ENCODE results near the gene TESK1. TPM values are rescaled to one million over a fixed set of nuclear protein-coding genes. Genes with fewer than 3 reads are reported as not detected.

TESK1 gene, protein sequence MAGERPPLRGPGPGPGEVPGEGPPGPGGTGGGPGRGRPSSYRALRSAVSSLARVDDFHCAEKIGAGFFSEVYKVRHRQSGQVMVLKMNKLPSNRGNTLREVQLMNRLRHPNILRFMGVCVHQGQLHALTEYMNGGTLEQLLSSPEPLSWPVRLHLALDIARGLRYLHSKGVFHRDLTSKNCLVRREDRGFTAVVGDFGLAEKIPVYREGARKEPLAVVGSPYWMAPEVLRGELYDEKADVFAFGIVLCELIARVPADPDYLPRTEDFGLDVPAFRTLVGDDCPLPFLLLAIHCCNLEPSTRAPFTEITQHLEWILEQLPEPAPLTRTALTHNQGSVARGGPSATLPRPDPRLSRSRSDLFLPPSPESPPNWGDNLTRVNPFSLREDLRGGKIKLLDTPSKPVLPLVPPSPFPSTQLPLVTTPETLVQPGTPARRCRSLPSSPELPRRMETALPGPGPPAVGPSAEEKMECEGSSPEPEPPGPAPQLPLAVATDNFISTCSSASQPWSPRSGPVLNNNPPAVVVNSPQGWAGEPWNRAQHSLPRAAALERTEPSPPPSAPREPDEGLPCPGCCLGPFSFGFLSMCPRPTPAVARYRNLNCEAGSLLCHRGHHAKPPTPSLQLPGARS
- 10 to 100 TPM in 1 of 2 donors, 1 to 10 TPM in 1; 9.0 to 21.8 TPM for total RNA-seq
- 10 to 100 TPM; 66.2 to 80.8 TPM for polyA plus RNA-seq (ENCODE audit: insufficient read length in 2 of 2)
- long read RNA-seq, donor 1, transcript TESK1-201 (10 exons, 2,421 nt): major isoform, 16 of 17 reads
- long read RNA-seq, donor 1, partial matches to known transcripts: 0 of 17 reads
- long read RNA-seq, donor 1, other reads (novel, unspliced or antisense): 0 of 17 reads
- long read RNA-seq, donor 2, transcript TESK1-201 (10 exons, 2,421 nt): major isoform, 8 of 9 reads
- long read RNA-seq, donor 2, partial matches to known transcripts: 0 of 9 reads
- long read RNA-seq, donor 2, other reads (novel, unspliced or antisense): 0 of 9 reads
- long read RNA-seq, donor 3, transcript TESK1-201 (10 exons, 2,421 nt): major isoform, 6 of 33 reads
- long read RNA-seq, donor 3, partial matches to known transcripts: 27 of 33 reads
- long read RNA-seq, donor 3, other reads (novel, unspliced or antisense): 0 of 33 reads
- long read RNA-seq, donor 4, transcript TESK1-201 (10 exons, 2,421 nt): major isoform, 9 of 12 reads
- long read RNA-seq, donor 4, partial matches to known transcripts: 0 of 12 reads
- long read RNA-seq, donor 4, other reads (novel, unspliced or antisense): 0 of 12 reads

GRCh38 chr9:35604578-35605350 is at the start of gene TESK1:
Gene TESK1, plus strand, starts transcription at chr9:35605262. Its CDS starts 358 bp downstream, at chr9:35605620.
- DNase-seq (ENCODE audit: low read depth in 4 of 6, low spot score in 6 of 6): peak in 5 of 6 donors; percentile 33 to 90 (median 48)
- Histone ChIP-seq H3K36me3 (ENCODE audit: control insufficient read depth, insufficient read depth, low read length) (peaks cover 31% of the 10 kb centered on the region), H3K27me3 (ENCODE audit: control insufficient read depth, insufficient read depth, low read length) (no peaks in the 10 kb centered on the region), H3K9me3 (ENCODE audit: control insufficient read depth, insufficient read depth, low read length) (no peaks in the 10 kb centered on the region), H3K4me3 (ENCODE audit: low read depth, low read length) (peak within 1 kb of the TSS; percentile 69), H3K27ac (ENCODE audit: low read depth, low read length) (peak within 1 kb of the TSS; percentile 90), H3K4me1 (ENCODE audit: control insufficient read depth, insufficient read depth, low read length) (peaks cover 27% of the 10 kb centered on the region)
- WGBS (ENCODE audit: insufficient coverage): under 1% methylated on average over 52 of the region's 55 CpGs

GRCh38 chr9:35555881-35556280 is 49.2 kb upstream of the TESK1 start:
- DNase-seq (ENCODE audit: low read depth in 4 of 6, low spot score in 6 of 6): no peak
- Histone ChIP-seq H3K36me3 (ENCODE audit: control insufficient read depth, insufficient read depth, low read length) (peaks cover 60% of the 10 kb centered on the region), H3K27ac (ENCODE audit: low read depth, low read length) (no peak overlapping the region), H3K9me3 (ENCODE audit: control insufficient read depth, insufficient read depth, low read length) (no peaks in the 10 kb centered on the region), H3K27me3 (ENCODE audit: control insufficient read depth, insufficient read depth, low read length) (no peaks in the 10 kb centered on the region), H3K4me3 (ENCODE audit: low read depth, low read length) (no peak overlapping the region), H3K4me1 (ENCODE audit: control insufficient read depth, insufficient read depth, low read length) (peaks cover 3% of the 10 kb centered on the region)
- 97% methylated on average over 8 of the region's 10 CpGs for WGBS (ENCODE audit: insufficient coverage)

- Histone ChIP-seq H3K4me3 (ENCODE audit: low read depth, low read length) (no peak overlapping the region), H3K9me3 (ENCODE audit: control insufficient read depth, insufficient read depth, low read length) (no peaks in the 10 kb centered on the region), H3K4me1 (ENCODE audit: control insufficient read depth, insufficient read depth, low read length) (peaks cover 11% of the 10 kb centered on the region), H3K36me3 (ENCODE audit: control insufficient read depth, insufficient read depth, low read length) (peaks cover 68% of the 10 kb centered on the region), H3K27me3 (ENCODE audit: control insufficient read depth, insufficient read depth, low read length) (no peaks in the 10 kb centered on the region), H3K27ac (ENCODE audit: low read depth, low read length) (no peak overlapping the region)
- WGBS (ENCODE audit: insufficient coverage): no CpG with 5 or more reads among the region's 3 CpGs
- DNase-seq (ENCODE audit: low read depth in 4 of 6, low spot score in 6 of 6): no peak
Measured at GRCh38 chr9:35556776-35557175, 48.3 kb upstream of the TESK1 start.

DNA sequence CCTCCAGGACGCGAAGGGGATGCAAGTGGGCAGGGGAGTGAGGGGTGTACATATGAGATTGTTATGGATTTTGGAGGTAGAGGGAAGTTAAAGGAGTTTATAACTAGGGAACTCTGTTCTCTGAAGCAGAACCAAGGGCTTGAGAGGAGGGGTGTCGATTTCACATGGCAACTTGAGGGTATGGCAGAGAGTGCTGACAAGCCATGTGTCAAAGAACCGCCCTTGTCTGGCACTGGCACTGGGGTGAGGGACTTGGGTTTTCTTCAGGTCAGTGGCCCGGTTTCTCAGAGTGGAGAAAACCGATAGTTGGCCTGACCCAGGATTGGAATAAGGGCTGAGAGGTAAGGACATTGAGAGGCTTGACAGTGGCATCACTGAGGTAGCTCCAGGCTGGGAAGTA is 47.7 kb upstream of the TESK1 start:
- Histone ChIP-seq H3K9me3 (ENCODE audit: control insufficient read depth, insufficient read depth, low read length) (no peaks in the 10 kb centered on the region), H3K27ac (ENCODE audit: low read depth, low read length) (no peak overlapping the region), H3K4me3 (ENCODE audit: low read depth, low read length) (no peak overlapping the region), H3K4me1 (ENCODE audit: control insufficient read depth, insufficient read depth, low read length) (peaks cover 12% of the 10 kb centered on the region), H3K36me3 (ENCODE audit: control insufficient read depth, insufficient read depth, low read length) (peaks cover 73% of the 10 kb centered on the region), H3K27me3 (ENCODE audit: control insufficient read depth, insufficient read depth, low read length) (no peaks in the 10 kb centered on the region)
- WGBS (ENCODE audit: insufficient coverage): 96% methylated on average over 6 of the region's 6 CpGs
- DNase-seq (ENCODE audit: low read depth in 4 of 6, low spot score in 6 of 6): no peak

DNA sequence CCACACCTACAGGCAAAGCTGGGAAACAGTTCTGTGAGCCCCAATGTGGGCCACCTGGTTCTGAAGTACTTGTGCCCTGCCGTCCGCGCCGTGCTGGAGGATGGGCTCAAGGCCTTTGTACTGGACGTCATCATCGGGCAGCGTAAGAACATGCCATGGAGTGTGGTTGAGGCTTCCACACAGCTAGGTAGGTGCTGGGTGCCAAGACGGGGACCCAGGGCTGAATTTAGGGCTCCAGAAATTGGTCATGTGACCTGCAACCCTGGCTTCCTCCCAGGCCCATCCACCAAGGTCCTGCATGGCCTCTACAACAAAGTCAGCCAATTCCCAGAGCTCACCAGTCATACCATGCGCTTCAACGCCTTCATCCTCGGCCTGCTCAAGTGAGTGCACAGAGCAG is 46.9 kb upstream of the TESK1 start:
- no peak for DNase-seq (ENCODE audit: low read depth in 4 of 6, low spot score in 6 of 6)
- H3K4me3 ChIP-seq (ENCODE audit: low read depth, low read length): no peak overlapping the region
- H3K4me1 ChIP-seq (ENCODE audit: control insufficient read depth, insufficient read depth, low read length): peaks cover 20% of the 10 kb centered on the region
- no peaks in the 10 kb centered on the region for H3K27me3 ChIP-seq (ENCODE audit: control insufficient read depth, insufficient read depth, low read length)
- no peak overlapping the region for H3K27ac ChIP-seq (ENCODE audit: low read depth, low read length)
- H3K9me3 ChIP-seq (ENCODE audit: control insufficient read depth, insufficient read depth, low read length): no peaks in the 10 kb centered on the region
- H3K36me3 ChIP-seq (ENCODE audit: control insufficient read depth, insufficient read depth, low read length): peaks cover 82% of the 10 kb centered on the region
- 88% methylated on average over 7 of the region's 11 CpGs for WGBS (ENCODE audit: insufficient coverage)

GRCh38 chr9:35559792-35560530 is 45.1 kb upstream of the TESK1 start:
- 88% methylated on average over 19 of the region's 20 CpGs for WGBS (ENCODE audit: insufficient coverage)
- peaks cover 85% of the 10 kb centered on the region for H3K36me3 ChIP-seq (ENCODE audit: control insufficient read depth, insufficient read depth, low read length)
- H3K4me1 ChIP-seq (ENCODE audit: control insufficient read depth, insufficient read depth, low read length): peaks cover 36% of the 10 kb centered on the region
- no peak for DNase-seq (ENCODE audit: low read depth in 4 of 6, low spot score in 6 of 6)
- no peak overlapping the region for H3K4me3 ChIP-seq (ENCODE audit: low read depth, low read length)
- no peak overlapping the region for H3K27ac ChIP-seq (ENCODE audit: low read depth, low read length)
- no peaks in the 10 kb centered on the region for H3K27me3 ChIP-seq (ENCODE audit: control insufficient read depth, insufficient read depth, low read length)
- H3K9me3 ChIP-seq (ENCODE audit: control insufficient read depth, insufficient read depth, low read length): no peaks in the 10 kb centered on the region

DNA sequence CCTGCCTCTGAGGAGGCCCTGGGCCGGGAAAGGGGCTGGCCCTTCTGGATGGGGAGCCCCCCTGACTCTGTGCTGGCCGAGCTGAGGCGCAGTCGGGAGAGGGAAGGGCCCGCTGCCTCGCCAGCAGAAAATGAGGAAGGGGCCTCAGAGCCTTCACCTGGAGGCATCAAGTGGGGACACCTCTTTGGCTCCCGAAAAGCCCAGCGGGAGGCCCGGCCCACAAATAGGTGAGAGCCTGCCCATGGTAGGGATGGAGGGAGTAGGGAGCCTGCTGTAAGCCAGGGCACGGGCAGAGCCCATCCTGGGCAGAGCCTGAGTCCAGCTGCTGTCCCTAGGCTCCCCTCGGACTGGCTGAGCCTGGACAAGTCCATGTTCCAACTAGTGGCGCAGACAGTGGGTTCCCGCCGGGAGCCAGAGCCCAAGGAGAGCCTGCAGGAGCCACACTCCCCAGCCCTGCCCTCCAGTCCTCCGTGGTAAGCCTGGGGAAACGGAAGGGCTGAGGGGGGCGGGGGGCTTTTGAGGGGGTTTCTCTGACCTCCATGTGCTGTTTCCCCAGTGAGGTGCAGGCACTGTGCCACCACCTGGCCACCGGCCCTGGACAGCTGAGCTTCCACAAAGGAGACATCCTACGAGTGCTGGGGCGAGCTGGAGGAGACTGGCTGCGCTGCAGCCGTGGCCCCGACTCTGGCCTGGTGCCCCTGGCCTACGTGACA is 44.3 kb upstream of the TESK1 start:
- WGBS (ENCODE audit: insufficient coverage): 75% methylated on average over 24 of the region's 24 CpGs
- no peak overlapping the region for H3K27ac ChIP-seq (ENCODE audit: low read depth, low read length)
- DNase-seq (ENCODE audit: low read depth in 4 of 6, low spot score in 6 of 6): no peak
- peaks cover 77% of the 10 kb centered on the region for H3K36me3 ChIP-seq (ENCODE audit: control insufficient read depth, insufficient read depth, low read length)
- no peaks in the 10 kb centered on the region for H3K27me3 ChIP-seq (ENCODE audit: control insufficient read depth, insufficient read depth, low read length)
- peaks cover 36% of the 10 kb centered on the region for H3K4me1 ChIP-seq (ENCODE audit: control insufficient read depth, insufficient read depth, low read length)
- H3K4me3 ChIP-seq (ENCODE audit: low read depth, low read length): no peak overlapping the region
- H3K9me3 ChIP-seq (ENCODE audit: control insufficient read depth, insufficient read depth, low read length): no peaks in the 10 kb centered on the region
